Right atrium auricular region (tissue), 2 donors: ENCODE results near the gene SLC22A23. TPM values are rescaled to one million over a fixed set of nuclear protein-coding genes. Genes with fewer than 3 reads are reported as not detected.

Experiments
- DNase-seq: peaks from one replicate; pipeline ENCODE4 v3.0.0-alpha.2; 2019; ENCODE audit warnings: low spot score
- H3K27ac ChIP-seq, 2 donors: fragments of 200-600 bp; sonication (generic); 1 replicate in 1 of 2; 2 replicates in 1 of 2; pipeline ENCODE4 v1.5.1; 2016 to 2019
- H3K27me3 ChIP-seq, 2 donors: fragments of 200-600 bp; sonication (generic); one replicate each; pipeline versions ENCODE4 v1.5.1 to v1.6.0; 2017 to 2019
- H3K36me3 ChIP-seq: fragments of 200-600 bp; sonication (generic); one replicate; pipeline ENCODE4 v1.5.1; 2016
- H3K4me1 ChIP-seq, 2 donors: fragments of 200-600 bp; sonication (generic); one replicate each; pipeline versions ENCODE4 v1.5.1 to v1.6.0; 2017 to 2019
- H3K4me3 ChIP-seq, 2 donors: fragments of 200-600 bp; sonication (generic); 1 replicate in 1 of 2; 2 replicates in 1 of 2; pipeline ENCODE4 v1.5.1; 2017 to 2019; ENCODE audit warnings: mild to moderate bottlenecking in 1 of 2, moderate library complexity in 1 of 2
- H3K9me3 ChIP-seq, 2 donors: fragments of 200-600 bp; sonication (generic); one replicate each; pipeline ENCODE4 v1.5.1; 2019
- total RNA-seq, 2 donors: library from RNA; depleted of rRNA; stranded (reverse); fragments of >200 nt; gene quantifications; one replicate each; pipeline ENCODE4 v1.1.0, GENCODE V29; 2016
- TF ChIP-seq, protein P1 (sequence below), 2 donors: fragments of 200-600 bp; sonication (generic); IDR thresholded peaks; one replicate each; pipeline ENCODE4 v1.5.1; 2019; ENCODE audit warnings: antibody characterized with exemption in 2 of 2

The SLC22A23 gene, protein sequence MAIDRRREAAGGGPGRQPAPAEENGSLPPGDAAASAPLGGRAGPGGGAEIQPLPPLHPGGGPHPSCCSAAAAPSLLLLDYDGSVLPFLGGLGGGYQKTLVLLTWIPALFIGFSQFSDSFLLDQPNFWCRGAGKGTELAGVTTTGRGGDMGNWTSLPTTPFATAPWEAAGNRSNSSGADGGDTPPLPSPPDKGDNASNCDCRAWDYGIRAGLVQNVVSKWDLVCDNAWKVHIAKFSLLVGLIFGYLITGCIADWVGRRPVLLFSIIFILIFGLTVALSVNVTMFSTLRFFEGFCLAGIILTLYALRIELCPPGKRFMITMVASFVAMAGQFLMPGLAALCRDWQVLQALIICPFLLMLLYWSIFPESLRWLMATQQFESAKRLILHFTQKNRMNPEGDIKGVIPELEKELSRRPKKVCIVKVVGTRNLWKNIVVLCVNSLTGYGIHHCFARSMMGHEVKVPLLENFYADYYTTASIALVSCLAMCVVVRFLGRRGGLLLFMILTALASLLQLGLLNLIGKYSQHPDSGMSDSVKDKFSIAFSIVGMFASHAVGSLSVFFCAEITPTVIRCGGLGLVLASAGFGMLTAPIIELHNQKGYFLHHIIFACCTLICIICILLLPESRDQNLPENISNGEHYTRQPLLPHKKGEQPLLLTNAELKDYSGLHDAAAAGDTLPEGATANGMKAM
- 1 to 10 TPM; 2.9 to 7.2 TPM for total RNA-seq

- Histone ChIP-seq H3K4me1 (peaks cover 0 to 22% of the 10 kb centered on the region in 2 donors), H3K36me3 (no peaks in the 10 kb centered on the region), H3K27ac (peak within 1 kb of the TSS; percentile 44 to 64), H3K4me3 (peak within 1 kb of the TSS; percentile 50 to 68), H3K9me3 (no peaks in the 10 kb centered on the region), H3K27me3 (peaks cover 0 to 3% of the 10 kb centered on the region in 2 donors)
- TF ChIP-seq, protein P1, sequence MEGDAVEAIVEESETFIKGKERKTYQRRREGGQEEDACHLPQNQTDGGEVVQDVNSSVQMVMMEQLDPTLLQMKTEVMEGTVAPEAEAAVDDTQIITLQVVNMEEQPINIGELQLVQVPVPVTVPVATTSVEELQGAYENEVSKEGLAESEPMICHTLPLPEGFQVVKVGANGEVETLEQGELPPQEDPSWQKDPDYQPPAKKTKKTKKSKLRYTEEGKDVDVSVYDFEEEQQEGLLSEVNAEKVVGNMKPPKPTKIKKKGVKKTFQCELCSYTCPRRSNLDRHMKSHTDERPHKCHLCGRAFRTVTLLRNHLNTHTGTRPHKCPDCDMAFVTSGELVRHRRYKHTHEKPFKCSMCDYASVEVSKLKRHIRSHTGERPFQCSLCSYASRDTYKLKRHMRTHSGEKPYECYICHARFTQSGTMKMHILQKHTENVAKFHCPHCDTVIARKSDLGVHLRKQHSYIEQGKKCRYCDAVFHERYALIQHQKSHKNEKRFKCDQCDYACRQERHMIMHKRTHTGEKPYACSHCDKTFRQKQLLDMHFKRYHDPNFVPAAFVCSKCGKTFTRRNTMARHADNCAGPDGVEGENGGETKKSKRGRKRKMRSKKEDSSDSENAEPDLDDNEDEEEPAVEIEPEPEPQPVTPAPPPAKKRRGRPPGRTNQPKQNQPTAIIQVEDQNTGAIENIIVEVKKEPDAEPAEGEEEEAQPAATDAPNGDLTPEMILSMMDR (IDR thresholded peaks at IDR 0.05): peak; percentile 95 to 97
- DNase-seq: no peak
These were observed at the start of gene SLC22A23 for GRCh38 chr6:3456898-3457709. Gene SLC22A23 (minus strand): TSS chr6:3457050. CDS start chr6:3456559, 491 bp downstream.

DNA sequence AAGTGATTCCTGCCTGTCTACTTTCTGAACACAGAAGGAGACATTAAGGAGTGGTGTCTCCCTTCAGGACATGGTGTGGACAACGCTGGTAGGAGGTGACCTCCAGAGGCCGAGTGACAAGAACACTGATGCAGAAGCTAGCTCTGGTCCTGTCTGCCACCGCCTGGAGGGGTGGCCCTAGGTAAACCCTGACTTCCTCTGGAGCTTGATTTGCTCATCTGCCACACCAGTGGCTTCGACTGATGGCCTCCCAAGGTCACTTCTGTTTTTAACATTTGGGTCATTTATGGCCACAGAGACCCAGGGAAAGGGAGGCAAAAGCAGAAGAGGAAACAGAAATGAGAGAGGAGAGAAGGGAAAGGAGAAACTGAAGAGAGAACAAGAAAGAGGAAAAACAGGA is 49.4 kb upstream of the SLC22A23 start:
- Histone ChIP-seq H3K4me1 (no peaks in the 10 kb centered on the region), H3K27ac (no peak overlapping the region), H3K9me3 (no peaks in the 10 kb centered on the region), H3K36me3 (no peaks in the 10 kb centered on the region), H3K27me3 (no peaks in the 10 kb centered on the region), H3K4me3 (no peak overlapping the region)
- TF ChIP-seq, protein P1 (IDR thresholded peaks at IDR 0.05): no peak
- DNase-seq: no peak

GRCh38 chr6:3504938-3505805 is 48.3 kb upstream of the SLC22A23 start:
- TF ChIP-seq, protein P1 (IDR thresholded peaks at IDR 0.05): no peak
- no peak overlapping the region for H3K4me3 ChIP-seq
- H3K27ac ChIP-seq: no peak overlapping the region
- DNase-seq: no peak
- H3K27me3 ChIP-seq: no peaks in the 10 kb centered on the region
- no peaks in the 10 kb centered on the region for H3K9me3 ChIP-seq
- H3K36me3 ChIP-seq: no peaks in the 10 kb centered on the region
- H3K4me1 ChIP-seq: no peaks in the 10 kb centered on the region

DNA sequence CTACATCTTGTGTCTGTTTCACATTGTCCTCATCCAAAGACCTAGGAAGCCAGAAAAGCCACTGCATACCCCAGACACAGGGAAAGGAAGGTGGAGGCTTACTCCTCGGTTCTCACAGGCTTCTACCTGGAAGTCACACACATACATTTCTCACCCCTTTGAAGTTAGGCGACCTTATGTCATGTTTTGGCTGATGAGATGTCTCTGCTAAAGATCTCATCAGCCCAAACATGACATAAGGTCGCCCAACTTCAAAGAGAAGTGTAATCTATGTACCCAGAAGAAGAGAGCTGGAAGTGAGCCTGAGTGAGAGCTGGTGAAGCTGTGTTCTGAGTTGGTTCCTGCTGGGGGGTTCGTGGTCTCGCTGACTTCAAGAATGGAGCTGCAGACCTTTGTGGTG is 47.5 kb upstream of the SLC22A23 start:
- no peaks in the 10 kb centered on the region for H3K9me3 ChIP-seq
- H3K4me3 ChIP-seq: no peak overlapping the region
- H3K4me1 ChIP-seq: no peaks in the 10 kb centered on the region
- H3K27ac ChIP-seq: no peak overlapping the region
- no peaks in the 10 kb centered on the region for H3K27me3 ChIP-seq
- no peaks in the 10 kb centered on the region for H3K36me3 ChIP-seq
- no peak for DNase-seq
- TF ChIP-seq, protein P1 (IDR thresholded peaks at IDR 0.05): no peak
